Ishikawa (cell line): ENCODE results near the gene RAB3D.

Experiments
- CEBPB ChIP-seq: IDR thresholded peaks from 2 replicates; pipeline ENCODE4 v1.6.1; 2012
- CREB1 ChIP-seq: IDR thresholded peaks from 2 replicates; pipeline ENCODE4 v1.6.1; 2012; ENCODE audit warnings: low read depth
- EGR1 ChIP-seq: IDR thresholded peaks from 2 replicates; pipeline ENCODE4 v1.6.1; 2012
- EP300 ChIP-seq: IDR thresholded peaks from 2 replicates; pipeline ENCODE4 v1.6.1; 2012; ENCODE audit warnings: borderline replicate concordance
- FOXM1 ChIP-seq: IDR thresholded peaks from 2 replicates; pipeline ENCODE4 v1.6.1; 2012; ENCODE audit warnings: low read depth, borderline replicate concordance
- NFIC ChIP-seq: IDR thresholded peaks from 2 replicates; pipeline ENCODE4 v1.6.1; 2012
- RAD21 ChIP-seq: IDR thresholded peaks from 2 replicates; pipeline ENCODE4 v1.6.1; 2012; ENCODE audit warnings: low read depth
- TAF1 ChIP-seq: IDR thresholded peaks from 2 replicates; pipeline ENCODE4 v1.6.1; 2012; ENCODE audit warnings: low read depth, mild to moderate bottlenecking
- TCF12 ChIP-seq: IDR thresholded peaks from 2 replicates; pipeline ENCODE4 v1.6.1; 2012; ENCODE audit warnings: low read depth
- TEAD4 ChIP-seq: IDR thresholded peaks from 2 replicates; pipeline ENCODE4 v1.6.1; 2012
- YY1 ChIP-seq: IDR thresholded peaks from 2 replicates; pipeline ENCODE4 v1.6.1; 2012; ENCODE audit warnings: low read depth
- ZBTB7A ChIP-seq: IDR thresholded peaks from 2 replicates; pipeline ENCODE4 v1.6.1; 2012; ENCODE audit warnings: low read depth
- TF ChIP-seq, protein P1 (sequence below): IDR thresholded peaks from 2 replicates; pipeline ENCODE4 v1.6.1; 2012; ENCODE audit warnings: low read depth, mild to moderate bottlenecking
- TF ChIP-seq, protein P2 (sequence below): IDR thresholded peaks from 2 replicates; pipeline ENCODE4 v1.6.1; 2012
- TF ChIP-seq, protein P3 (sequence below): IDR thresholded peaks from 2 replicates; pipeline ENCODE4 v1.6.1; 2012

RAB3D gene

DNA sequence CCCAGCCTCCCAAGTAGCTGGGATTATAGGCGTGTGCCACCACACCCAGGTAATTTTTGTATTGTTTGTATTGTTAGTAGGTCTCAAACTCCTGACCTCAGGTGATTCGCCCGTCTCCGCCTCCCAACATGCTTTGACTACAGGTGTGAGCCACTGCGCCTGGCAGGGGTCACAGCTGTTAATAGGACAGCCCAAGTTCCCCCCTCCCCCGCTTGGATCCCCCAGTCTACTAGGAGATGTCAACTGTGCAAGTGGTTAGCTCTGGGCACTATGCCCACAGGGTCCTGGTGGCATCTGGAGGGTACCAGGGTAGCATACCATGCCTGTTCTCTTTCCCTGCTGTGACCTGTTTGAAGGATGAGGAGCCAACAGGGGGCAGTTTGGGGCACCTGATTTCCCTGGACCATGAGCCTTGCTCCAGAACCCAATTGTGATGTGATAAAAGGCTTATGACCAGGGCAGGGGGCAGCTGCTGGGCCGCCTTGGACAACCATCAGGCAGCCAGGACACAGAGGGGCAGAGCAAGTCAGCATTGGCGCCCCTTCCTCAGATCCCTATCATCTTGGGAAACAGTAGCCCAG, 43.7 kb downstream of the RAB3D start, which contains the start of gene TSPAN16:
TSPAN16 (plus strand) TSS at position 496 of the 581 bp plus-strand sequence. CDS start 138 bp downstream, outside the sequence.
- TF ChIP-seq TEAD4 = no peak
- peak; percentile 21; the same call in 1 of the 2 replicates for TF ChIP-seq RAD21
- TF ChIP-seq, protein P1, sequence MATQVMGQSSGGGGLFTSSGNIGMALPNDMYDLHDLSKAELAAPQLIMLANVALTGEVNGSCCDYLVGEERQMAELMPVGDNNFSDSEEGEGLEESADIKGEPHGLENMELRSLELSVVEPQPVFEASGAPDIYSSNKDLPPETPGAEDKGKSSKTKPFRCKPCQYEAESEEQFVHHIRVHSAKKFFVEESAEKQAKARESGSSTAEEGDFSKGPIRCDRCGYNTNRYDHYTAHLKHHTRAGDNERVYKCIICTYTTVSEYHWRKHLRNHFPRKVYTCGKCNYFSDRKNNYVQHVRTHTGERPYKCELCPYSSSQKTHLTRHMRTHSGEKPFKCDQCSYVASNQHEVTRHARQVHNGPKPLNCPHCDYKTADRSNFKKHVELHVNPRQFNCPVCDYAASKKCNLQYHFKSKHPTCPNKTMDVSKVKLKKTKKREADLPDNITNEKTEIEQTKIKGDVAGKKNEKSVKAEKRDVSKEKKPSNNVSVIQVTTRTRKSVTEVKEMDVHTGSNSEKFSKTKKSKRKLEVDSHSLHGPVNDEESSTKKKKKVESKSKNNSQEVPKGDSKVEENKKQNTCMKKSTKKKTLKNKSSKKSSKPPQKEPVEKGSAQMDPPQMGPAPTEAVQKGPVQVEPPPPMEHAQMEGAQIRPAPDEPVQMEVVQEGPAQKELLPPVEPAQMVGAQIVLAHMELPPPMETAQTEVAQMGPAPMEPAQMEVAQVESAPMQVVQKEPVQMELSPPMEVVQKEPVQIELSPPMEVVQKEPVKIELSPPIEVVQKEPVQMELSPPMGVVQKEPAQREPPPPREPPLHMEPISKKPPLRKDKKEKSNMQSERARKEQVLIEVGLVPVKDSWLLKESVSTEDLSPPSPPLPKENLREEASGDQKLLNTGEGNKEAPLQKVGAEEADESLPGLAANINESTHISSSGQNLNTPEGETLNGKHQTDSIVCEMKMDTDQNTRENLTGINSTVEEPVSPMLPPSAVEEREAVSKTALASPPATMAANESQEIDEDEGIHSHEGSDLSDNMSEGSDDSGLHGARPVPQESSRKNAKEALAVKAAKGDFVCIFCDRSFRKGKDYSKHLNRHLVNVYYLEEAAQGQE = no peak
- TF ChIP-seq EGR1 = no peak
- TF ChIP-seq CREB1 = no peak
- no peak for TF ChIP-seq NFIC

DNA sequence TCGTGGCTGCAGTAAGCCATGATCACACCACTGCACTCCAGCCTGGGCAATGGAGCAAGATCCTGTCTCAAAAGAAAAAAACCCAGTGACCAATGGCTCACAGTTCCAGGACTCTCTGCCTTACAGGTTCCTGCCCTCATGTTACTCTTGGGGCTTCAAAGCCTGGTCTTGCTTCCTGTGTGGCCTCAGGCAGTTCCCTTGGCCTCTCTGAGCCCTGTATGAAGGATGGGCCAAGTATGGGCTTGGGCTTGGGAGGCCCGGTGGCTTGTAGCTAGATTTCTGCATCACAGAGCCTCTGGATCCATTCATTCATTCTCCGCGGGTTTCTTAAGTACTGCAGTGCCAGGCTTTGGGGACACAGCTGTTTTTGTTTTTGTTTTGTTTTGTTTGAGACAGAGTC, 44.3 kb downstream of the RAB3D start:
- TF ChIP-seq, protein P2, sequence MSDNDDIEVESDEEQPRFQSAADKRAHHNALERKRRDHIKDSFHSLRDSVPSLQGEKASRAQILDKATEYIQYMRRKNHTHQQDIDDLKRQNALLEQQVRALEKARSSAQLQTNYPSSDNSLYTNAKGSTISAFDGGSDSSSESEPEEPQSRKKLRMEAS = no peak
- TF ChIP-seq, protein P3, sequence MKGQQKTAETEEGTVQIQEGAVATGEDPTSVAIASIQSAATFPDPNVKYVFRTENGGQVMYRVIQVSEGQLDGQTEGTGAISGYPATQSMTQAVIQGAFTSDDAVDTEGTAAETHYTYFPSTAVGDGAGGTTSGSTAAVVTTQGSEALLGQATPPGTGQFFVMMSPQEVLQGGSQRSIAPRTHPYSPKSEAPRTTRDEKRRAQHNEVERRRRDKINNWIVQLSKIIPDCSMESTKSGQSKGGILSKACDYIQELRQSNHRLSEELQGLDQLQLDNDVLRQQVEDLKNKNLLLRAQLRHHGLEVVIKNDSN = no peak
- TF ChIP-seq TEAD4 = no peak
- TF ChIP-seq FOXM1 = no peak
- no peak for TF ChIP-seq ZBTB7A
- no peak for TF ChIP-seq CEBPB
- TF ChIP-seq TAF1 = no peak
- TF ChIP-seq TCF12 = no peak
- no peak for TF ChIP-seq EGR1
- TF ChIP-seq EP300 = no peak
- TF ChIP-seq, protein P1 = no peak
- TF ChIP-seq RAD21 = no peak
- TF ChIP-seq CREB1 = no peak
- no peak for TF ChIP-seq YY1
- TF ChIP-seq NFIC = no peak

DNA sequence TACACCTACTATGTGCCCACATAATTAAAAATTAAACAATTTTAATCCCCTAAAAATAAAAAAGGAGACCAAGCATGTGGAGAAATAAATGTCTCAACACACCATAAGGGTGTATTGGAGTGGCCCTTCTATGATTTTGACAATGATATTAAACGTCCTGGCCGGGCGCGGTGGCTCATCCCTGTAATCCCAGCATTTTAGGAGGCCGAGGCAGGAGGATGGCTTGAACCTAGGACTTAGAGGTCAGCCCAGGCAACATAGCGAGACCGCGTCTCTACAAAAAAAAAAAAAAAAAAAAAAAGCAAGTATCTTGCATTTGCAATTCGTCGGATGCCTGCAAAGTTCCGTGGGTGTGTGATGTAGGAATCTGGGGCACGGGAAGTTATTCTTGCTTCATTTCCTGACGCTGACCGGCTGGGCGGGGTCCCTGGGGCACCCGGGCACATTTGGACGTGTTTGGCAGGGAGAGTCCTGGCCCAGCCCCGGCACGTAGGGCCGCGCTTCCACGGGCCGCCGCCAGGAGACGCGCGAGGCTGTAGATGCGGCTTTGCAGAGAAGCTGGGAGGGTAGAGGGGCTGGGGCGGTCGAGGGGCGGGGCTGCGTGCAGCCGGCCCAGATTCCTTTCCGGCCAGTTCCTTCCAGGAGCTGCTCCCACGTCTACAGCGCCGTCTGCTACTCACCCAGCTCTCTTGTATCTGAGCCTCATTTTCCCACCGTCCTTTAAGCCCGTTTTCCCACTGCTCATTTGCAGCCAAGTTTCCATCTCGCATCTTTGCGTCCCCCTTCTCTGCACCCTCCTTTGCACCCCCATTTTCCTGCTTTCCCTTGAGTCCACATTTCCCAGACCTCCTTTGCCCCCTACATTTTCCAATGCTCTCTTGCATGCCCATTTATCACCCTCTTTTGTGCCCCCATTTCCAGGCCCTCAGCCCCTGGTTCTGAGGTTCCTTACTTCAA, 45.7 kb downstream of the RAB3D start:
- TF ChIP-seq TCF12 (peak; percentile 70), TEAD4 (peak; percentile 48; the same call in 1 of the 2 replicates), ZBTB7A (peak; percentile 93), NFIC (peak; percentile 73), EGR1 (no peak), YY1 (0 out of 2 replicates have a peak, but pooled peaks have one; percentile 44), CREB1 (no peak), TAF1 (no peak), RAD21 (peak; percentile 98), EP300 (0 out of 2 replicates have a peak, but pooled peaks have one; percentile 50), CEBPB (peak; percentile 79), FOXM1 (no peak)
- TF ChIP-seq, protein P1 = 0 out of 2 replicates have a peak, but pooled peaks have one; percentile 31
- TF ChIP-seq, protein P3 = no peak
- TF ChIP-seq, protein P2 = peak; percentile 40; the same call in 1 of the 2 replicates
